Pancreas (tissue), 10 donors: ENCODE measurements around the gene TMEM135. TPM values are rescaled to one million over a fixed set of nuclear protein-coding genes. Genes with fewer than 3 reads are reported as not detected.
"Not testable (repeated sequence)": the region's sequence is repeated elsewhere in the genome, so short reads cannot be mapped to it uniquely, and the experiment has no call there.

Experiments
- ATAC-seq, 4 donors: fragments of 200-7000 bp; cut with Tn5 transposase; one replicate each; pipeline versions ENCODE4 v1.8.0 to v1.9.1; 2020; ENCODE audit warnings: mild to moderate bottlenecking in 4 of 4, moderate library complexity in 4 of 4
- DNase-seq, 6 donors: peaks; one replicate each; pipeline ENCODE4 v3.0.0-alpha.2; 2020
- FAIRE-seq: peaks from 2 replicates; lab custom pipeline; 2012; peaks lifted over from hg19 to GRCh38; lab: Jason Lieb, UNC
- H3K27ac ChIP-seq, 4 donors: fragments of 200-600 bp; sonication (generic); 1 replicate in 3 of 4; 2 replicates in 1 of 4; pipeline versions ENCODE4 v1.5.0 to v1.8.0; 2020
- H3K27me3 ChIP-seq, 4 donors: fragments of 200-600 bp; one replicate each; pipeline ENCODE4 v1.8.0; 2021
- H3K36me3 ChIP-seq, 3 donors: fragments of 200-600 bp; sonication (generic) in 1 of 3; one replicate each; pipeline versions ENCODE4 v1.5.0 to v1.8.0; 2020 to 2021
- H3K4me1 ChIP-seq, 3 donors: fragments of 200-600 bp; one replicate each; pipeline ENCODE4 v1.8.0; 2021
- H3K4me3 ChIP-seq, 4 donors: fragments of 200-600 bp; sonication (generic) in 2 of 4; one replicate each; pipeline versions ENCODE4 v1.5.0 to v1.8.0; 2020 to 2021
- H3K9me3 ChIP-seq, 4 donors: fragments of 200-600 bp; one replicate each; pipeline ENCODE4 v1.8.0; 2021
- WGBS, 2 donors: extraction: QIAGEN DNeasy Blood & Tissue Kit; methylation state at CpG; one replicate each; pipeline ENCODE4 v1.1.7; 2013; 5-methylcytosine and 5-hydroxymethylcytosine counted together
- intact Hi-C, 3 donors: fragments of 100-400 bp; cut with DNase I; formaldehyde crosslinking; loops; one replicate each; pipeline versions ENCODE4 v1.11.1 to v1.14.2; 2022
- polyA plus RNA-seq, 2 donors: library from polyadenylated mRNA; stranded (reverse); fragments of 200-250 nt; gene quantifications; one replicate each; pipeline ENCODE4 v1.2.3, GENCODE V29; 2013
- total RNA-seq, 6 donors: library from RNA; stranded (reverse); fragmentation: NEBNext Ultra II Directional in 4 of 6; extraction: Animal tissue kit (Norgen Biotek cat#: 25700) in 4 of 6; gene quantifications; one replicate each; pipeline versions ENCODE4 v1.2.1 to v1.2.4, GENCODE V29; 2021 to 2023
- TF ChIP-seq, protein P1 (sequence below), 4 donors: fragments of 200-600 bp; sonication (generic) in 3 of 4; IDR thresholded peaks; one replicate each; pipeline versions ENCODE4 v1.5.0 to v1.8.0; 2021; ENCODE audit warnings: antibody characterized with exemption in 4 of 4
- donor health status: healthy with polysubstance abuse.
- donor health status: DM: no; HTN: no; CAD: no; lungs with moderate emphysema.
- donor health status: DM: no; HTN: no; CAD: no.
- donor health status: control.
- donor health status: control.
- donor health status: Bipolar disorder and iron deficiency.
- donor health status: DM: yes; HTN: yes; CAD: no.
- donor health status: DM: no; HTN: no; CAD: no.
- donor health status: DM: no; HTN: no; CAD: no.
- donor health status: DM: yes; HTN: yes; CAD: no.

The TMEM135 gene
- total and polyA plus RNA-seq, 8 donors = 2.6 to 10.1 (median 8.0) TPM

DNA sequence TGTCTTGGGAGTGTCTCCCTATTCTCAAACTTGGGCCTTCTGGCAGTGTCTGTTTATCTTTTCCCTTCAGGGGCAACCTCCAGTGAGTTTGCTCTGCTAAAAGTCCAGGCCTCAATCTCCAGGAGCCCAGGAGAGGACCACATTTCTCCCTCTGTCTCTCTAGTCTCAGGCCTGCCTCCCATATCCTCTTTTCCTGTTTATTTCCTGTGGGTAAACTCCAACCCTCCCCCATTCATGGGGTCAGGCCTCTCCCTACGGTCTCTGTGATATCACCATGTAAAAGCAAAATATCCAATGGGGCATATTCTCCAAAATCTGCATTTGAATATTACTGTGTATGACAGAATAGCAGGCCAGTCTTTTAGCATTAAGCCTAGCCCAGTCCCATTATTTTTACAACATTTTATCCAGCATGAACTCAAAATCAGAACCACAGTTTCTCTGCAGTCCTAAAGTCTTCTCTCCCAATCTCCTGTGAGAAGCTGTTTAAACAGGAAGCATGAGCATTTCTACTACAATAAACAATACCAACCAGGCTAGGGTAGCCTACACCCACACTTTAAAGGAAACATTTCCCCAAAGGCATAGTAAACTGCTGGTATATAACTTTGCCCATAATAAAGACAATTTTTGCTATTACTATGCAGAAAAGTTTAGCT is 18.0 kb upstream of the TMEM135 start:
- Histone ChIP-seq H3K27ac (no peak overlapping the region), H3K4me1 (peaks cover 0 to 4% (median 4%) of the 10 kb centered on the region in 3 donors), H3K9me3 (no peaks in the 10 kb centered on the region), H3K4me3 (no peak overlapping the region), H3K36me3 (no peaks in the 10 kb centered on the region), H3K27me3 (no peaks in the 10 kb centered on the region)
- FAIRE-seq = no peak
- no peak for ATAC-seq
- intact Hi-C loops = no loop called here
- TF ChIP-seq, protein P1, sequence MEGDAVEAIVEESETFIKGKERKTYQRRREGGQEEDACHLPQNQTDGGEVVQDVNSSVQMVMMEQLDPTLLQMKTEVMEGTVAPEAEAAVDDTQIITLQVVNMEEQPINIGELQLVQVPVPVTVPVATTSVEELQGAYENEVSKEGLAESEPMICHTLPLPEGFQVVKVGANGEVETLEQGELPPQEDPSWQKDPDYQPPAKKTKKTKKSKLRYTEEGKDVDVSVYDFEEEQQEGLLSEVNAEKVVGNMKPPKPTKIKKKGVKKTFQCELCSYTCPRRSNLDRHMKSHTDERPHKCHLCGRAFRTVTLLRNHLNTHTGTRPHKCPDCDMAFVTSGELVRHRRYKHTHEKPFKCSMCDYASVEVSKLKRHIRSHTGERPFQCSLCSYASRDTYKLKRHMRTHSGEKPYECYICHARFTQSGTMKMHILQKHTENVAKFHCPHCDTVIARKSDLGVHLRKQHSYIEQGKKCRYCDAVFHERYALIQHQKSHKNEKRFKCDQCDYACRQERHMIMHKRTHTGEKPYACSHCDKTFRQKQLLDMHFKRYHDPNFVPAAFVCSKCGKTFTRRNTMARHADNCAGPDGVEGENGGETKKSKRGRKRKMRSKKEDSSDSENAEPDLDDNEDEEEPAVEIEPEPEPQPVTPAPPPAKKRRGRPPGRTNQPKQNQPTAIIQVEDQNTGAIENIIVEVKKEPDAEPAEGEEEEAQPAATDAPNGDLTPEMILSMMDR (IDR thresholded peaks at IDR 0.05) = no peak
- 78 to 81% methylated on average over 1 of the region's 1 CpG for WGBS, 2 donors
- DNase-seq = no peak

DNA sequence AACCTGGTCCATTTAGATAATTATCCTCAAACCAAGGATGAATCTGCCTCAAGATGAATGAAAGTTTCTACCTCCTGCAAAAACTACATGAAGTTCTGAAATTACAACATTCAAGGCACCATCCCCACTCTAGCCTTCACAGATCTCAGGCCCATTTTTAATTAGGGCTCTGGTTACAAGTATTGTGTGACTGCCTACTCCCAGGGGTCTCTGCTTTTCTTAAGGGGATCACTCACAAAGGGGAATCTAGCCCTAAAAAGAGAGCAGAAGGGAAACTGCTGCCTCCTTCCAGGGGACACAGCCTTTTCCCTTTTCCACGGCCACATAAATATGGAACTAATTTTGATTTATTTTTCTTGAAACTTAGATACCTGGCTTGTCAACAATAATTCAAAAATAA is 17.4 kb upstream of the TMEM135 start:
- no peak for FAIRE-seq
- intact Hi-C loops = no loop called here
- no peaks in the 10 kb centered on the region for H3K27me3 ChIP-seq
- 90 to 97% methylated on average over 1 of the region's 1 CpG for WGBS, 2 donors
- TF ChIP-seq, protein P1 (IDR thresholded peaks at IDR 0.05) = no peak
- no peak overlapping the region for H3K27ac ChIP-seq
- peaks cover 0 to 4% (median 4%) of the 10 kb centered on the region in 3 donors for H3K4me1 ChIP-seq
- no peaks in the 10 kb centered on the region for H3K9me3 ChIP-seq
- DNase-seq = no peak
- no peak for ATAC-seq
- no peak overlapping the region for H3K4me3 ChIP-seq
- no peaks in the 10 kb centered on the region for H3K36me3 ChIP-seq

DNA sequence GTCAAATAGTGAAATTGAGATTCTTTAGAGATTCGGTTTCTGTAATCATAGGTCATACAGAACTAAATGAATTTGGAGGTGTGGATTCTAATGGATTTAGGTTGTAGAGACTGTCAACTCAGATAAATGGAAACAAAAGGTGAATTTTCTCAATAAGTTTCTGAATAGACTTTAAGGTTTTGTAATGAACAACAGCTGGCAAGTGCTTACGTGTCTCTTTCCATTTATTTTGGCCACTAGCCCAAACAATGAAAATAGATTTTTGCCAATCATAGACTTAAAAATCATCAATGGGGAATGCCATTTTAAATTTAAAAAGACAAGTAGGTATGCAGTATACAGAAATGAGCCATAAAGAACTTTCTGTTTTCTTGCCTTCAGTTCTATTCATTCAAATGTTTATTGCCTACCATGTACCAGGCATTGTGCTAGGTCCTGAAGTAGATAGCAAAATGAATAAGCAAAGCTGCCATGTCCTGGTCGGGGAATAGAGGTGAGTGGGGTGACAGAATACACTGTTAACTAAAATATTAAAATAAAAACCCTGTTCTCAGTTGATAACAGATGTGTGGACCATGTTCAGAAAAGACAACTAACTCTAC is 16.9 kb upstream of the TMEM135 start:
- intact Hi-C loops = no loop called here
- no peaks in the 10 kb centered on the region for H3K36me3 ChIP-seq
- no peaks in the 10 kb centered on the region for H3K9me3 ChIP-seq
- H3K27ac ChIP-seq = no peak overlapping the region
- H3K27me3 ChIP-seq = no peaks in the 10 kb centered on the region
- ATAC-seq (no peak), FAIRE-seq (no peak), DNase-seq (no peak)
- peaks cover 0 to 4% (median 4%) of the 10 kb centered on the region in 3 donors for H3K4me1 ChIP-seq
- no peak overlapping the region for H3K4me3 ChIP-seq
- TF ChIP-seq, protein P1 (IDR thresholded peaks at IDR 0.05) = no peak
- 57 to 68% methylated on average over 3 of the region's 3 CpGs for WGBS, 2 donors

DNA sequence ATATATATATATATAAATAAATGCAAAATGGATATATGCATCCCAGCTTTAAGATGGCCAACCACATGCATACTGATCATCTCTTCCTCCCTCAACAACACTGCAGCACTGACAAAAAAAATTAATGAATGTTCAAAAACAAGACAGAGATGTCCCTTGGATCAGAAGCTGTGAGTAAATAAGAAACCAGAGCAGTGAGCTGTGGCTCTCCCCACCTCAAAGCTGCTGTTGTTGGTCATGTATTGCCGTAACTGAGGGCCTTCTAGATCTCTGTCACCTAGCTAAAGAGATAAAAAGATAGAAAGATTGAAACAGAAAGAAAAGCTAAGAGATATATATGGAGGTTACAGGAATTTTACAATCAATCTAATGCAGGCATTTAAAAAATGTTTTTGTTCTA is 15.5 kb upstream of the TMEM135 start:
- TF ChIP-seq, protein P1 (IDR thresholded peaks at IDR 0.05) = no peak
- DNase-seq = no peak
- Histone ChIP-seq H3K4me3 (no peak overlapping the region), H3K36me3 (no peaks in the 10 kb centered on the region), H3K27ac (no peak overlapping the region), H3K27me3 (no peaks in the 10 kb centered on the region), H3K4me1 (peaks cover 0 to 4% (median 4%) of the 10 kb centered on the region in 3 donors), H3K9me3 (no peaks in the 10 kb centered on the region)
- WGBS, 2 donors = 91 to 92% methylated on average over 1 of the region's 1 CpG
- FAIRE-seq = no peak
- intact Hi-C loops = no loop called here
- no peak for ATAC-seq

DNA sequence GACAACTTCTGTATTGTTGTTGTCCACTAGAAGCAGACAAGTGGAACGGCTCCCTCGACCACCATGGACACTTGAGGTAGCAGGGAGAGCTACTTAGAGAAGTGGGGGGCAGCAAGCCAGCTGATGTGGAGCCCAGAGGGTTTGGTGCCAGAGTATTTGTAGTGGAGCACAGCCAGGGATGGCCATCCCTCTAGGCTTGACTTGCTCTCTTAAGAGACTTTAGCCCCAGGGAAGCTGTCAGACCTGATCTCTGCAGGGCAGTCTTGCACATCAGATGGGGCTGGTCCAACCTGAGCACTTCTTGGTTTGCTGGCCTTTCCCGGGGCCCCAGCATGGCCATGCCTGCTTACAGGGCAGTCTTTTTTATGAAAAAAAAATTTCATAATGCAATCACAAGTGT is 15.0 kb upstream of the TMEM135 start:
- no peak for ATAC-seq
- intact Hi-C loops = no loop called here
- Histone ChIP-seq H3K27ac (no peak overlapping the region), H3K9me3 (no peaks in the 10 kb centered on the region), H3K27me3 (no peaks in the 10 kb centered on the region), H3K4me3 (no peak overlapping the region), H3K4me1 (peaks cover 0 to 4% (median 4%) of the 10 kb centered on the region in 3 donors), H3K36me3 (no peaks in the 10 kb centered on the region)
- TF ChIP-seq, protein P1 (IDR thresholded peaks at IDR 0.05) = no peak
- DNase-seq = no peak
- WGBS, 2 donors = 87 to 89% methylated on average over 3 of the region's 3 CpGs
- no peak for FAIRE-seq

DNA sequence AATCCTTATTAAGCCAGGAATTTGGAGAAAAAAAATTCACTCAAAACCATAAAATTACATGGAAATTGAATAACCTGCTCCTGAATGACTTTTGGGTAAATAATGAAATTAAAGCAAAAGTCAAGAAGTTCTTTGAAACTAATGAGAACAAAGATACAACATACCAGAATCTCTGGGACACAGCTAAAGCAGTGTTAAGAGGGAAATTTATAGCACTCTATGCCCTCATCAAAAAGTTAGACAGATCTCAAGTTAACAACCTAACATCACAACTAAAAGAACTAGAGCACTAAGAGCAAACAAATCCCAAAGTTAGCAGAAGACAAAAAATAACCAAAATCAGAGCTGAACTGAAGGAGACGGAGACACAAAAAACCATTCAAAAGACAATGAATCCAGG is 11.3 kb upstream of the TMEM135 start:
- H3K4me1 ChIP-seq, FAIRE-seq, intact Hi-C loops, H3K9me3 ChIP-seq, DNase-seq, H3K27me3 ChIP-seq, H3K36me3 ChIP-seq, H3K27ac ChIP-seq, ATAC-seq, H3K4me3 ChIP-seq: not testable (repeated sequence)
- WGBS, 2 donors = 94 to 97% methylated on average over 1 of the region's 1 CpG
